K562 (cell line): Measurements from ENCODE around the gene ADGRL3. TPM values are rescaled to one million over a fixed set of nuclear protein-coding genes. Genes with fewer than 3 reads are reported as not detected.

Experiments
- ATAC-seq: fragments of 200-7000 bp; cut with Tn5 transposase; 3 replicates; pipeline ENCODE4 v1.9.1; 2020; ENCODE audit warnings: moderate library complexity
- BruUV-seq: library from RNA; stranded (reverse); fragments of 400-500 nt; replicated peaks from 2 replicates; lab custom pipeline; 2021; lab: Mats Ljungman, UMichigan
- CTCF ChIA-PET: fragments of 300-600 bp; formaldehyde crosslinking; extraction: SDS; loops from one replicate; lab custom pipeline; 2021; ENCODE audit warnings: low intra/inter-chr PET ratio; lab: Yijun Ruan, JAX
- POLR2A ChIA-PET: fragments of 300-600, 350-650 bp; sonication (Branson Sonifier 250); formaldehyde crosslinking; extraction: SDS; loops from one replicate; lab custom pipeline; 2021; ENCODE audit warnings: antibody characterized with exemption, inconsistent platforms; lab: Yijun Ruan, JAX
- DNase-seq, 4 experiments: peaks; one replicate each; pipeline versions ENCODE4 v3.0.0 to v3.0.0-alpha.2; 2011 to 2018; ENCODE audit warnings: low spot score in 3 of 4, mixed read lengths in 3 of 4; ENCODE audit errors: extremely low read depth in 1 of 4
- FAIRE-seq: peaks from 2 replicates; lab custom pipeline; 2011; peaks lifted over from hg19 to GRCh38; lab: Jason Lieb, UNC
- H2AFZ ChIP-seq: 2 replicates; pipeline ENCODE4 v1.6.0; 2011; ENCODE audit warnings: low read depth, low read length, control low read depth, inconsistent platforms
- H3K27ac ChIP-seq: fragments of 200-600 bp; 3 replicates; pipeline ENCODE4 v1.8.0; 2011; ENCODE audit warnings: low read depth, mild to moderate bottlenecking, control low read depth, inconsistent platforms, low read length, moderate library complexity, mixed read lengths; ENCODE audit errors: extremely low read depth
- H3K27me3 ChIP-seq, 2 experiments: fragments of 300-600 bp in 1 of 2; 2 replicates in 1 of 2; 3 replicates in 1 of 2; pipeline versions ENCODE4 v1.6.0 to v1.8.0; 2011; ENCODE audit warnings: inconsistent platforms in 2 of 2, low read length in 2 of 2, mild to moderate bottlenecking in 1 of 2, mixed read lengths in 1 of 2, moderate library complexity in 1 of 2; ENCODE audit not compliant: control insufficient read depth in 2 of 2, insufficient read depth in 2 of 2
- H3K36me3 ChIP-seq: fragments of 300-600 bp; 3 replicates; pipeline ENCODE4 v1.8.0; 2011; ENCODE audit warnings: mild to moderate bottlenecking, low read length, inconsistent platforms; ENCODE audit not compliant: control insufficient read depth, insufficient read depth
- H3K4me1 ChIP-seq, 2 experiments: fragments of 200-600 bp in 1 of 2; replicated peaks in 1 of 2; 2 replicates in 1 of 2; 3 replicates in 1 of 2; pipeline versions ENCODE4 v1.5.1 to v1.8.0; 2011; ENCODE audit warnings: inconsistent platforms in 2 of 2, low read length in 2 of 2, mild to moderate bottlenecking in 1 of 2, mixed read lengths in 1 of 2, moderate library complexity in 1 of 2; ENCODE audit not compliant: control insufficient read depth in 2 of 2, insufficient read depth in 2 of 2
- H3K4me2 ChIP-seq: 2 replicates; pipeline ENCODE4 v1.6.1; 2011; ENCODE audit warnings: low read length, control low read depth, inconsistent platforms, mixed read lengths; ENCODE audit not compliant: insufficient read depth
- H3K4me3 ChIP-seq: fragments of 200-600 bp; sonication (generic), shearing (Covaris generic); 2 replicates; pipeline ENCODE4 v1.5.1; 2016; ENCODE audit warnings: control low read depth, inconsistent platforms
- H3K79me2 ChIP-seq: fragments of 200-600 bp; 3 replicates; pipeline ENCODE4 v1.8.0; 2011; ENCODE audit warnings: low read length, inconsistent platforms; ENCODE audit not compliant: control insufficient read depth, insufficient read depth
- H3K9ac ChIP-seq, 2 experiments: 2 replicates each; pipeline versions ENCODE4 v1.6.0 to v1.6.1; 2011; ENCODE audit warnings: low read depth in 2 of 2, low read length in 2 of 2, control low read depth in 1 of 2, inconsistent platforms in 1 of 2, mild to moderate bottlenecking in 1 of 2, mixed read lengths in 1 of 2; ENCODE audit not compliant: insufficient read depth in 1 of 2
- H3K9me1 ChIP-seq: one replicate; pipeline ENCODE4 v1.6.0; 2011; ENCODE audit warnings: inconsistent platforms, mild to moderate bottlenecking, low read length, moderate library complexity; ENCODE audit not compliant: control insufficient read depth, insufficient read depth
- H3K9me3 ChIP-seq: replicated peaks from 2 replicates; pipeline ENCODE4 v1.5.1; 2011; ENCODE audit warnings: low read depth, low read length, inconsistent platforms; ENCODE audit not compliant: control insufficient read depth, insufficient read depth
- H4K20me1 ChIP-seq: replicated peaks from 2 replicates; pipeline ENCODE4 v1.6.1; 2011; ENCODE audit warnings: low read length, inconsistent platforms, mixed read lengths; ENCODE audit not compliant: control insufficient read depth, insufficient read depth
- EP400 ChIP-seq: fragments of 450-650 bp; IDR thresholded peaks from 2 replicates; pipeline ENCODE4 v1.6.1; 2017; ENCODE audit warnings: antibody characterized with exemption, mild to moderate bottlenecking, moderate library complexity
- HNRNPLL ChIP-seq: fragments of 200-400 bp; formaldehyde crosslinking; IDR thresholded peaks from 2 replicates; pipeline ENCODE4 v1.6.1; 2017; ENCODE audit warnings: low read length, low read depth, mild to moderate bottlenecking; ENCODE audit not compliant: poor library complexity, severe bottlenecking
- NCOA4 ChIP-seq: fragments of 450-650 bp; IDR thresholded peaks from 2 replicates; pipeline ENCODE4 v1.6.1; 2018; ENCODE audit warnings: mild to moderate bottlenecking; ENCODE audit not compliant: partially characterized antibody
- WGBS: fragments of 100-300 bp; shearing (Covaris generic); methylation state at CpG from one replicate; pipeline ENCODE4 v1.1.6; 2016; ENCODE audit warnings: low coverage, mixed read lengths; ENCODE audit not compliant: insufficient coverage; ENCODE audit errors: missing lambda C conversion rate; 5-methylcytosine and 5-hydroxymethylcytosine counted together
- in situ Hi-C: fragments of 300-500 bp; cut with MboI; formaldehyde crosslinking; loops from 4 replicates; pipeline ENCODE4 v1.15.0; 2018; ENCODE audit warnings: inconsistent platforms, mixed read lengths
- intact Hi-C: fragments of 100-400 bp; cut with micrococcal nuclease; formaldehyde crosslinking; loops from 2 replicates; pipeline ENCODE4 v1.14.2; 2022
- polyA plus RNA-seq, 8 experiments: library from polyadenylated mRNA; depleted of rRNA in 4 of 8; stranded (reverse) in 5 of 8; unstranded in 3 of 8; fragments of >200 nt; fragmentation: Nextera tagmentation in 2 of 8; fragmentation: Illumina TruSeq in 1 of 8; extraction: Ambion mirVana in 2 of 8; extraction: Trizol in 1 of 8; gene quantifications; 2 replicates each; pipeline versions ENCODE4 v1.2.1 to v1.2.3, GENCODE V29; 2011 to 2014; ENCODE audit warnings: inconsistent platforms in 1 of 8, missing spikeins in 1 of 8
- total RNA-seq, 7 experiments: library from RNA; depleted of rRNA in 6 of 7; stranded (reverse); fragments of >200 nt in 6 of 7; fragmentation: Illumina TruSeq in 2 of 7; extraction: Trizol in 2 of 7; gene quantifications; 2 replicates each; pipeline versions ENCODE4 v1.2.1 to v1.2.3, GENCODE V29; 2011 to 2021; ENCODE audit warnings: low replicate concordance in 1 of 7
- TF ChIP-seq, protein P1 (sequence below): fragments of 250-450 bp; sonication (Bioruptor Pico); IDR thresholded peaks from 2 replicates; pipeline ENCODE4 v1.8.0; 2021; ENCODE audit warnings: mild to moderate bottlenecking, moderate library complexity
- TF ChIP-seq, protein P2 (sequence below): sonication (generic); formaldehyde crosslinking; IDR thresholded peaks from 2 replicates; pipeline ENCODE4 v1.8.0; 2022; ENCODE audit warnings: missing genetic modification reagents, mild to moderate bottlenecking, borderline replicate concordance

The ADGRL3 gene
- total and polyA plus RNA-seq, 9 of the 15 experiments (the other 6 are each of a cell fraction or from before 2014, with no cell fraction given) = 0.03 to 0.14 (median 0.04) TPM; not detected in 2

DNA sequence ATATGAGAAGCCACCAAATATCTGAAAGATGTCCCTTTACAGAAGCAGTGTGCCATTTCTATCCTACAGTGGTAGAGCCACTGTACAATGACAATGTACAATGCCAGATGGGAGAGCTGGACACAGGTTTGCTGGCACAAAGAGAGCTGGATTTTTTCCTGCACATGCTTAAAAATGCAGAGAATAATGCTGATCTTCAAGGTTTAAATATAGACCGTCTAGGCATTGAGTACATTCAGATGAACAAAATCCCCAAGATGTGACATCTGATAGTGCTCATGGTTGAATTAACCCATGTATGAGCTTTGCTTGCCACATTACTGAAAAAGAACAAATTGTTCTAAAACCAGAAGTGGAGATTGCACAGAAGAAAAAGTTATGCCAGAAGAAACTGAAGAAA is 11.7 kb downstream of the ADGRL3 start:
- BruUV-seq = no TSS peak
- FAIRE-seq = no peak

DNA sequence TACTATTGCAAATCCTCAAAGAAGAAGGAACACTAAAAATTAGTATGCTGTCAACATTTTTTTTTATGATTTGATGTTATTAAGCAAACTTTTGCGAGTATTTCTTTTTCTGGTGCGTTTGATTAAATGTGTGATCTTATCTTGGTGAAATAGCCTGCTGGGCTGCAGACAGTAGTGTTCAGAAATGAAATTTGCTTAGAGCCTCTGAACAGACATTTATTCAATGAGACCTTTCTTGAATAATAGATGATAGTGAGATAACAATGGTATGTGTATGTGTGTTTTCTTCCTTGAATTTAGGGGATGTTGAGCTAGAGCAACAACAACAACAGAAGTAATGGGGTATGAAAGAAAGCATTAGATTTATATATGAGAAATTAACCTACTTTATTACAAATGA is 12.7 kb downstream of the ADGRL3 start:
- H4K20me1 ChIP-seq = no peaks in the 10 kb centered on the region
- no peaks in the 10 kb centered on the region for H3K79me2 ChIP-seq
- ChIA-PET POLR2A (no interaction called here), CTCF (no interaction called here)
- DNase-seq = no peak
- H3K9me3 ChIP-seq = no peaks in the 10 kb centered on the region
- no peaks in the 10 kb centered on the region for H3K27me3 ChIP-seq
- H3K9me1 ChIP-seq = no peaks in the 10 kb centered on the region
- H3K27ac ChIP-seq = no peak overlapping the region
- 0% methylated on average over 2 of the region's 2 CpGs for WGBS
- no peak overlapping the region for H3K4me2 ChIP-seq
- intact Hi-C loops = no loop called here
- H3K4me1 ChIP-seq = no peaks in the 10 kb centered on the region
- BruUV-seq = no TSS peak
- no peak for ATAC-seq
- in situ Hi-C loops = no loop called here
- no peaks in the 10 kb centered on the region for H3K36me3 ChIP-seq
- TF ChIP-seq, protein P1, sequence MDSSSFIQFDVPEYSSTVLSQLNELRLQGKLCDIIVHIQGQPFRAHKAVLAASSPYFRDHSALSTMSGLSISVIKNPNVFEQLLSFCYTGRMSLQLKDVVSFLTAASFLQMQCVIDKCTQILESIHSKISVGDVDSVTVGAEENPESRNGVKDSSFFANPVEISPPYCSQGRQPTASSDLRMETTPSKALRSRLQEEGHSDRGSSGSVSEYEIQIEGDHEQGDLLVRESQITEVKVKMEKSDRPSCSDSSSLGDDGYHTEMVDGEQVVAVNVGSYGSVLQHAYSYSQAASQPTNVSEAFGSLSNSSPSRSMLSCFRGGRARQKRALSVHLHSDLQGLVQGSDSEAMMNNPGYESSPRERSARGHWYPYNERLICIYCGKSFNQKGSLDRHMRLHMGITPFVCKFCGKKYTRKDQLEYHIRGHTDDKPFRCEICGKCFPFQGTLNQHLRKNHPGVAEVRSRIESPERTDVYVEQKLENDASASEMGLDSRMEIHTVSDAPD (CRISPR knock-in tag) = no peak
- TF ChIP-seq NCOA4 (no peak), EP400 (no peak)
- TF ChIP-seq, protein P2, sequence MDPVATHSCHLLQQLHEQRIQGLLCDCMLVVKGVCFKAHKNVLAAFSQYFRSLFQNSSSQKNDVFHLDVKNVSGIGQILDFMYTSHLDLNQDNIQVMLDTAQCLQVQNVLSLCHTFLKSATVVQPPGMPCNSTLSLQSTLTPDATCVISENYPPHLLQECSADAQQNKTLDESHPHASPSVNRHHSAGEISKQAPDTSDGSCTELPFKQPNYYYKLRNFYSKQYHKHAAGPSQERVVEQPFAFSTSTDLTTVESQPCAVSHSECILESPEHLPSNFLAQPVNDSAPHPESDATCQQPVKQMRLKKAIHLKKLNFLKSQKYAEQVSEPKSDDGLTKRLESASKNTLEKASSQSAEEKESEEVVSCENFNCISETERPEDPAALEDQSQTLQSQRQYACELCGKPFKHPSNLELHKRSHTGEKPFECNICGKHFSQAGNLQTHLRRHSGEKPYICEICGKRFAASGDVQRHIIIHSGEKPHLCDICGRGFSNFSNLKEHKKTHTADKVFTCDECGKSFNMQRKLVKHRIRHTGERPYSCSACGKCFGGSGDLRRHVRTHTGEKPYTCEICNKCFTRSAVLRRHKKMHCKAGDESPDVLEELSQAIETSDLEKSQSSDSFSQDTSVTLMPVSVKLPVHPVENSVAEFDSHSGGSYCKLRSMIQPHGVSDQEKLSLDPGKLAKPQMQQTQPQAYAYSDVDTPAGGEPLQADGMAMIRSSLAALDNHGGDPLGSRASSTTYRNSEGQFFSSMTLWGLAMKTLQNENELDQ (CRISPR knock-in tag) = no peak
- H3K4me3 ChIP-seq = no peak overlapping the region
- FAIRE-seq = no peak
- H2AFZ ChIP-seq = no peak overlapping the region
- no peak overlapping the region for H3K9ac ChIP-seq

More for the DNA sequence above, 11.7 kb downstream of the ADGRL3 start:
- Histone ChIP-seq H3K9ac (no peak overlapping the region), H3K9me3 (no peaks in the 10 kb centered on the region), H3K36me3 (no peaks in the 10 kb centered on the region), H3K27me3 (no peaks in the 10 kb centered on the region), H4K20me1 (no peaks in the 10 kb centered on the region), H3K4me2 (no peak overlapping the region), H3K79me2 (no peaks in the 10 kb centered on the region), H3K4me1 (no peaks in the 10 kb centered on the region), H2AFZ (no peak overlapping the region), H3K27ac (no peak overlapping the region), H3K9me1 (no peaks in the 10 kb centered on the region), H3K4me3 (no peak overlapping the region)
- intact Hi-C loops = no loop called here
- no peak for DNase-seq
- TF ChIP-seq HNRNPLL = no peak
- CTCF ChIA-PET = no interaction called here
- 0% methylated on average over 1 of the region's 1 CpG for WGBS
- ATAC-seq = no peak
- POLR2A ChIA-PET = no interaction called here
- in situ Hi-C loops = no loop called here
